ENCODE results near the gene DPYSL5.

DPYSL5 gene

DNA sequence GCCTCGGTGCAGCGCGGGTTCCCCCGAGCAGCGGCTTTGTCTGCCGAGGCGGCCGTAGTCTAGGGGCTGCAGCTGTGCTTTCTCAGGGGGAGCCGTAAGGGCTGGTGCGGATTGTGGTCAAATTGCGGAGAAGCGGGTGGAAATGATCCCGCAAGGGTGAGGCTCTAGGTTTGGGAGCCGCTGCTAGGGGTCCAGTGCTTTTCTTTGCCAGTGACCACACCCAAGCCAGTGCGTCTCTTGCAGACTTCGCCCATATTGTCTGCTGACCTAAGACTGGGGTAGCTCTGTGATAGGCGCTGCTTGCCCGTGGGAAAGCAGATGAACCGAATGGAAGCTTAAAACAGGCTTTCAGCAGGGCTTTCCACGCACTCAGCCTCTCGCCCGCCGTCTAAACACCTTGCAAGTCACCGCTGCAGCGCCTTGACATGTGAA is 2.1 kb downstream of the DPYSL5 start:
- H3K4me1 ChIP-seq (ENCODE audit: control insufficient read depth in 1 of 2, insufficient read depth in 2 of 2, low read length in 2 of 2) = peaks cover 5 to 13% of the 10 kb centered on the region in 2 experiments
- H3K18ac ChIP-seq (ENCODE audit: low read length) = no peak overlapping the region
- H4K12ac ChIP-seq (ENCODE audit: low read depth, low read length) = no peak overlapping the region
- H3K9ac ChIP-seq (ENCODE audit: low read length) = no peak overlapping the region
- peaks cover 49% of the 10 kb centered on the region for H3K27me3 ChIP-seq (ENCODE audit: insufficient read depth, low read length)
- no peak overlapping the region for H2BK5ac ChIP-seq (ENCODE audit: low read depth, low read length, poor library complexity)
- no peak overlapping the region for H3K14ac ChIP-seq (ENCODE audit: low read length)
- H3K4me3 ChIP-seq (ENCODE audit: low read depth, low read length) = no peak overlapping the region
- DNase-seq = no peak
- no peak overlapping the region for H2AFZ ChIP-seq (ENCODE audit: insufficient read depth, low read length, poor library complexity)
- H3K79me2 ChIP-seq (ENCODE audit: control insufficient read depth, insufficient read depth, low read length, poor library complexity) = no peaks in the 10 kb centered on the region
- H2BK12ac ChIP-seq (ENCODE audit: low read length) = no peak overlapping the region
- no peak overlapping the region for H4K8ac ChIP-seq (ENCODE audit: low read depth, low read length)
- no peak overlapping the region for H3K27ac ChIP-seq (ENCODE audit: low read depth, low read length)
- no peak overlapping the region for H2AK5ac ChIP-seq (ENCODE audit: low read length)
- no CpG with 5 or more reads among the region's 25 CpGs for WGBS (ENCODE audit: extremely low coverage, insufficient coverage, insufficient read length)
- no peak overlapping the region for H3K23ac ChIP-seq (ENCODE audit: low read length)
- no peak overlapping the region for H3K4me2 ChIP-seq (ENCODE audit: low read length)
- no peak overlapping the region for H2BK120ac ChIP-seq (ENCODE audit: insufficient read depth, low read length, poor library complexity)
- peaks cover 7% of the 10 kb centered on the region for H3K9me3 ChIP-seq (ENCODE audit: insufficient read depth, low read depth, low read length)
- no peaks in the 10 kb centered on the region for H3K36me3 ChIP-seq (ENCODE audit: control insufficient read depth in 1 of 2, insufficient read depth in 2 of 2, low read length in 2 of 2)
- no peak overlapping the region for H3K4ac ChIP-seq (ENCODE audit: low read depth, low read length)
- H4K91ac ChIP-seq (ENCODE audit: low read depth, low read length) = no peak overlapping the region
- H3K79me1 ChIP-seq (ENCODE audit: low read length) = no peaks in the 10 kb centered on the region

DNA sequence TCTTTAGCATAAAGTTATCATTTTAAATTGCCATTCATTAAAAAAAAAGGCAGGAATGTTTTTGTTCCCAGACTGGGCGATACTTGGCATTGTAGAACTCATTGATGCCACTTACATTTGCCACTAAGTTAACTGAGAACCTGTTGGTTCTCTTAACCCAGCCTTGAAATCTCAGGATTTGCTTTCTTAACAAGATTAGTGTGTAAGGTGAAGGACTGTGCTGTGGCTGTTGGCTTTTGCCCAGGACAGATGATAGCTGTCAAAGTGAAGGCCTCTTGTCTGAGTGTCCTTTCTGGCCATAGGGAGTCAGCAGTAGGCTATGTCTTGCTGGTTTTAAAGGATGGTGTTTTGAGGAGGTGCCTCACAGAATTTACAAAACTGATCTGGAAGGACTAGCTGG is 2.6 kb downstream of the DPYSL5 start:
- Histone ChIP-seq H3K9ac (ENCODE audit: low read length) (no peak overlapping the region), H2BK120ac (ENCODE audit: insufficient read depth, low read length, poor library complexity) (no peak overlapping the region), H3K4me2 (ENCODE audit: low read length) (no peak overlapping the region), H2AK5ac (ENCODE audit: low read length) (no peak overlapping the region), H3K36me3 (ENCODE audit: control insufficient read depth in 1 of 2, insufficient read depth in 2 of 2, low read length in 2 of 2) (no peaks in the 10 kb centered on the region), H3K79me2 (ENCODE audit: control insufficient read depth, insufficient read depth, low read length, poor library complexity) (no peaks in the 10 kb centered on the region), H3K27me3 (ENCODE audit: insufficient read depth, low read length) (peaks cover 49% of the 10 kb centered on the region), H3K4me3 (ENCODE audit: low read depth, low read length) (no peak overlapping the region), H2BK5ac (ENCODE audit: low read depth, low read length, poor library complexity) (no peak overlapping the region), H3K79me1 (ENCODE audit: low read length) (no peaks in the 10 kb centered on the region), H3K4me1 (ENCODE audit: control insufficient read depth in 1 of 2, insufficient read depth in 2 of 2, low read length in 2 of 2) (peaks cover 5 to 13% of the 10 kb centered on the region in 2 experiments), H2BK12ac (ENCODE audit: low read length) (no peak overlapping the region), H3K4ac (ENCODE audit: low read depth, low read length) (no peak overlapping the region), H4K12ac (ENCODE audit: low read depth, low read length) (no peak overlapping the region), H3K23ac (ENCODE audit: low read length) (no peak overlapping the region), H4K91ac (ENCODE audit: low read depth, low read length) (no peak overlapping the region), H3K14ac (ENCODE audit: low read length) (no peak overlapping the region), H2AFZ (ENCODE audit: insufficient read depth, low read length, poor library complexity) (no peak overlapping the region), H4K8ac (ENCODE audit: low read depth, low read length) (no peak overlapping the region), H3K27ac (ENCODE audit: low read depth, low read length) (no peak overlapping the region), H3K9me3 (ENCODE audit: insufficient read depth, low read depth, low read length) (peaks cover 6% of the 10 kb centered on the region), H3K18ac (ENCODE audit: low read length) (no peak overlapping the region)
- no CpG with 5 or more reads among the region's 1 CpG for WGBS (ENCODE audit: extremely low coverage, insufficient coverage, insufficient read length)
- no peak for DNase-seq

DNA sequence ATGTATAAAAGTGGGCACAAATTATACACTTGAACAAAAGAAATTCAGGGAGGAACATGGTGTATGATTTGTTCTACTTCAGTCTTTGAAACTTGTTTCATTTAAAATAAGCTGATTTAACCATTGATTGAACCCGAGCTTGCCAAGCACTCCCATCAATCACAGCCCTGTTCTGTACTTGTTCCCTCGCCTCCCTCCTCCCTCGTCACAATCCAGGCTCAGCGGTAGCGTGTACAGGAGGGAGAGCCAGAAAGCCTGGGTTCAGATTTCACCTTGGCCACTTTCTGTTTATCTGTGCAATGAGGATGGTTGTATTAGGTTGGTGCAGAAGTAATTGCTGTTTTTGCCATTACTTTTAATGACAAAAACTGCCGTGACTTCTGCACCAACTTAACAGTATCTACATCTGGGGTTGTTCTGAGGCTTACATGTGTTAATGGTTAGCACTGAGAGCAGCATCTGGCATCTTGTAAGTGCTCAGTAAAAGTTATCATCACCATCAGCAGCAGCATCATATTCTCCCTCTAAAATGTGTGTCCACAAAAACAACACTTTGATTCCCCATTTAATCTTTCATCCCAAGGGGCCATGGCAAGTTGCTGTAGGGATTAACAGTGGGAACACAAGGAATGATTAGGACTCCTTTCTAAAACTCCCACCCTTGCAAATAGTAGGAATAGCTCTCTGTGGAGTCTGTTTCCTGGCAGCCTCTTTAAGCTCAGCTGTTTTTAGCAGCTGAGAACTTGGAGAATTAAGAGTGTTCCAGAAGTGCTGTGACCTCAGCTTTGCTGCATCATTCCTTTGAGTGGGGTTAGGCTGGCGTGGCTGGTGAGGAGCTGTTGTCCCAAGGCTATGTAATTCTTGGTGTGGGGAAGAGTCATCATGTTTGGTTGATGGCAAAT is 4.7 kb downstream of the DPYSL5 start:
- H3K4me3 ChIP-seq (ENCODE audit: low read depth, low read length) = no peak overlapping the region
- H3K79me2 ChIP-seq (ENCODE audit: control insufficient read depth, insufficient read depth, low read length, poor library complexity) = no peaks in the 10 kb centered on the region
- no peak overlapping the region for H3K4ac ChIP-seq (ENCODE audit: low read depth, low read length)
- H4K12ac ChIP-seq (ENCODE audit: low read depth, low read length) = no peak overlapping the region
- no peak overlapping the region for H3K9ac ChIP-seq (ENCODE audit: low read length)
- no peak overlapping the region for H3K4me2 ChIP-seq (ENCODE audit: low read length)
- peaks cover 38% of the 10 kb centered on the region for H3K27me3 ChIP-seq (ENCODE audit: insufficient read depth, low read length)
- no peak overlapping the region for H3K14ac ChIP-seq (ENCODE audit: low read length)
- H3K23ac ChIP-seq (ENCODE audit: low read length) = no peak overlapping the region
- no peak overlapping the region for H2AK5ac ChIP-seq (ENCODE audit: low read length)
- WGBS (ENCODE audit: extremely low coverage, insufficient coverage, insufficient read length) = no CpG with 5 or more reads among the region's 7 CpGs
- no peak overlapping the region for H2BK12ac ChIP-seq (ENCODE audit: low read length)
- H4K8ac ChIP-seq (ENCODE audit: low read depth, low read length) = no peak overlapping the region
- DNase-seq = no peak
- H3K79me1 ChIP-seq (ENCODE audit: low read length) = no peaks in the 10 kb centered on the region
- H3K18ac ChIP-seq (ENCODE audit: low read length) = no peak overlapping the region
- peaks cover 4 to 10% of the 10 kb centered on the region in 2 experiments for H3K4me1 ChIP-seq (ENCODE audit: control insufficient read depth in 1 of 2, insufficient read depth in 2 of 2, low read length in 2 of 2)
- H2AFZ ChIP-seq (ENCODE audit: insufficient read depth, low read length, poor library complexity) = no peak overlapping the region
- peaks cover 6% of the 10 kb centered on the region for H3K9me3 ChIP-seq (ENCODE audit: insufficient read depth, low read depth, low read length)
- H3K36me3 ChIP-seq (ENCODE audit: control insufficient read depth in 1 of 2, insufficient read depth in 2 of 2, low read length in 2 of 2) = no peaks in the 10 kb centered on the region
- H4K91ac ChIP-seq (ENCODE audit: low read depth, low read length) = no peak overlapping the region
- H2BK120ac ChIP-seq (ENCODE audit: insufficient read depth, low read length, poor library complexity) = no peak overlapping the region
- H2BK5ac ChIP-seq (ENCODE audit: low read depth, low read length, poor library complexity) = no peak overlapping the region
- H3K27ac ChIP-seq (ENCODE audit: low read depth, low read length) = no peak overlapping the region

DNA sequence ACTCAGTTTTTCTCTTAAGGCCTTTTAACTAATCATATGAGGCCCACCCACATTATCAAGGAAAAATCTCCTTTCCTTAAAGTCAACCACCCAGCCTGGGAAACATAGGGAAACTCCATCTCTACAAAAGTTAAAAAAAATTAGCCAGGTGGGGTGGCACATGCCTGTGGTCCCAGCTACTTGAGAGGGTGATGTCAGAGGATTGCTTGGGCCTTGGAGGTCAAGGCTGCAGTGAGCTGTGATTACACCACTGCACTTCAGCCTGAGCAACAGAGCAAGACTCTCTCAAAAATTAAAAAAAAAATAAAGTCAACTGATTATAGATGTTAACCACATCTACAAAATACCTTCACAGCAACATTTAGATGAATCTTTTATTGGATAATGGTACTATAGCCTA is 5.8 kb downstream of the DPYSL5 start:
- Histone ChIP-seq H2AFZ (ENCODE audit: insufficient read depth, low read length, poor library complexity) (no peak overlapping the region), H2BK12ac (ENCODE audit: low read length) (no peak overlapping the region), H3K9me3 (ENCODE audit: insufficient read depth, low read depth, low read length) (peaks cover 2% of the 10 kb centered on the region), H3K36me3 (ENCODE audit: control insufficient read depth in 1 of 2, insufficient read depth in 2 of 2, low read length in 2 of 2) (no peaks in the 10 kb centered on the region), H3K4me3 (ENCODE audit: low read depth, low read length) (no peak overlapping the region), H4K12ac (ENCODE audit: low read depth, low read length) (no peak overlapping the region), H3K4ac (ENCODE audit: low read depth, low read length) (no peak overlapping the region), H3K9ac (ENCODE audit: low read length) (no peak overlapping the region), H3K4me1 (ENCODE audit: control insufficient read depth in 1 of 2, insufficient read depth in 2 of 2, low read length in 2 of 2) (peaks cover 0 to under 1% of the 10 kb centered on the region in 2 experiments), H3K14ac (ENCODE audit: low read length) (no peak overlapping the region), H3K79me1 (ENCODE audit: low read length) (no peaks in the 10 kb centered on the region), H3K18ac (ENCODE audit: low read length) (no peak overlapping the region), H3K4me2 (ENCODE audit: low read length) (no peak overlapping the region), H4K8ac (ENCODE audit: low read depth, low read length) (no peak overlapping the region), H3K23ac (ENCODE audit: low read length) (no peak overlapping the region), H3K79me2 (ENCODE audit: control insufficient read depth, insufficient read depth, low read length, poor library complexity) (no peaks in the 10 kb centered on the region), H3K27ac (ENCODE audit: low read depth, low read length) (no peak overlapping the region), H2BK120ac (ENCODE audit: insufficient read depth, low read length, poor library complexity) (no peak overlapping the region), H4K91ac (ENCODE audit: low read depth, low read length) (no peak overlapping the region), H3K27me3 (ENCODE audit: insufficient read depth, low read length) (peaks cover 27% of the 10 kb centered on the region), H2AK5ac (ENCODE audit: low read length) (no peak overlapping the region), H2BK5ac (ENCODE audit: low read depth, low read length, poor library complexity) (no peak overlapping the region)
- no peak for DNase-seq

Measured in trophoblast cell (in vitro differentiated cells and primary cell).